GM19035 (cell line): Measurements from ENCODE around the gene PCMTD2.

ENCODE experiments used
- ATAC-seq: cut with Tn5 transposase; IDR thresholded peaks from one replicate; pipeline ENCODE4 v1.9.1; 2021; ENCODE audit not compliant: unreplicated experiment

Gene PCMTD2

GRCh38 chr20:64255361-64256281, at the start of gene PCMTD2:
Gene PCMTD2, plus strand, starts transcription at chr20:64255748. Its CDS starts 4,218 bp downstream, at chr20:64259966.
- ATAC-seq, result peak; percentile 82

GRCh38 chr20:64206614-64207013, 48.9 kb upstream of the PCMTD2 start:
- ATAC-seq, result no peak

- ATAC-seq, result no peak
Observed at GRCh38 chr20:64207641-64208590, 47.6 kb upstream of the PCMTD2 start.

- ATAC-seq, result no peak
Observed at GRCh38 chr20:64209148-64209547, 46.4 kb upstream of the PCMTD2 start.

GRCh38 chr20:64210656-64211369, 44.7 kb upstream of the PCMTD2 start:
- no peak for ATAC-seq

GRCh38 chr20:64211874-64212658, 43.5 kb upstream of the PCMTD2 start:
- no peak for ATAC-seq

GRCh38 chr20:64212755-64213154, 42.8 kb upstream of the PCMTD2 start:
- no peak for ATAC-seq

- no peak for ATAC-seq
Observed at GRCh38 chr20:64214113-64214512, 41.4 kb upstream of the PCMTD2 start.

- no peak for ATAC-seq
Observed at GRCh38 chr20:64214952-64215351, 40.6 kb upstream of the PCMTD2 start.

GRCh38 chr20:64216036-64216435, 39.5 kb upstream of the PCMTD2 start:
- no peak for ATAC-seq

- ATAC-seq, result no peak
Observed at GRCh38 chr20:64216910-64217309, 38.6 kb upstream of the PCMTD2 start.

GRCh38 chr20:64217539-64218221, 37.9 kb upstream of the PCMTD2 start:
- no peak for ATAC-seq

- no peak for ATAC-seq
Observed at GRCh38 chr20:64219202-64219601, 36.3 kb upstream of the PCMTD2 start.

GRCh38 chr20:64219730-64220129, 35.8 kb upstream of the PCMTD2 start:
- no peak for ATAC-seq

GRCh38 chr20:64220420-64220819, 35.1 kb upstream of the PCMTD2 start:
- no peak for ATAC-seq

- ATAC-seq, result no peak
Observed at GRCh38 chr20:64220891-64221527, 34.5 kb upstream of the PCMTD2 start.

GRCh38 chr20:64222291-64222735, 33.2 kb upstream of the PCMTD2 start:
- ATAC-seq, result no peak

- ATAC-seq, result no peak
Observed at GRCh38 chr20:64222851-64223525, 32.6 kb upstream of the PCMTD2 start.
